Ectodermal cell (in vitro differentiated cells): ENCODE results near the gene AR.

Experiments
- H3K27ac ChIP-seq: 2 replicates; pipeline ENCODE4 v1.7.0; 2013; ENCODE audit warnings: mild to moderate bottlenecking, low read depth, low read length; ENCODE audit not compliant: insufficient read depth, poor library complexity, severe bottlenecking
- H3K27me3 ChIP-seq: 2 replicates; pipeline ENCODE4 v1.7.0; 2013; ENCODE audit warnings: mild to moderate bottlenecking, low read length; ENCODE audit not compliant: insufficient read depth, control insufficient read depth, poor library complexity, severe bottlenecking
- H3K36me3 ChIP-seq: one replicate; pipeline ENCODE4 v1.7.0; 2013; ENCODE audit warnings: low read length; ENCODE audit not compliant: control insufficient read depth, insufficient read depth
- H3K4me1 ChIP-seq: one replicate; pipeline ENCODE4 v1.7.0; 2013; ENCODE audit warnings: low read length; ENCODE audit not compliant: control insufficient read depth, insufficient read depth
- H3K4me3 ChIP-seq: 2 replicates; pipeline ENCODE4 v1.7.0; 2013; ENCODE audit warnings: low read depth, low read length, control low read depth; ENCODE audit not compliant: insufficient read depth
- H3K9me3 ChIP-seq: 2 replicates; pipeline ENCODE4 v1.7.0; 2013; ENCODE audit warnings: mild to moderate bottlenecking, low read length, moderate library complexity; ENCODE audit not compliant: control insufficient read depth
- WGBS, 2 experiments: methylation state at CpG; one replicate each; pipeline ENCODE4 v1.1.7; 2013; ENCODE audit warnings: missing lambda C conversion rate in 2 of 2; 5-methylcytosine and 5-hydroxymethylcytosine counted together

AR gene

DNA sequence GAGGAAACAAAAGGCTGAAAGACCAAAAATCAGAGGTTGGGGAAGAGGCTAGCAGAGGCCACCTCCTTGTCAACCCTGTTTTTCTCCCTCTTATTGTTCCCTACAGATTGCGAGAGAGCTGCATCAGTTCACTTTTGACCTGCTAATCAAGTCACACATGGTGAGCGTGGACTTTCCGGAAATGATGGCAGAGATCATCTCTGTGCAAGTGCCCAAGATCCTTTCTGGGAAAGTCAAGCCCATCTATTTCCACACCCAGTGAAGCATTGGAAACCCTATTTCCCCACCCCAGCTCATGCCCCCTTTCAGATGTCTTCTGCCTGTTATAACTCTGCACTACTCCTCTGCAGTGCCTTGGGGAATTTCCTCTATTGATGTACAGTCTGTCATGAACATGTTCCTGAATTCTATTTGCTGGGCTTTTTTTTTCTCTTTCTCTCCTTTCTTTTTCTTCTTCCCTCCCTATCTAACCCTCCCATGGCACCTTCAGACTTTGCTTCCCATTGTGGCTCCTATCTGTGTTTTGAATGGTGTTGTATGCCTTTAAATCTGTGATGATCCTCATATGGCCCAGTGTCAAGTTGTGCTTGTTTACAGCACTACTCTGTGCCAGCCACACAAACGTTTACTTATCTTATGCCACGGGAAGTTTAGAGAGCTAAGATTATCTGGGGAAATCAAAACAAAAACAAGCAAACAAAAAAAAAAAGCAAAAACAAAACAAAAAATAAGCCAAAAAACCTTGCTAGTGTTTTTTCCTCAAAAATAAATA, 179.9 kb downstream of the AR start:
- no peaks in the 10 kb centered on the region for H3K27me3 ChIP-seq
- H3K9me3 ChIP-seq = no peaks in the 10 kb centered on the region
- no peaks in the 10 kb centered on the region for H3K36me3 ChIP-seq
- no peak overlapping the region for H3K4me3 ChIP-seq
- WGBS, 2 experiments = 93 to 97% methylated on average over 3 to 5 of the region's 5 CpGs
- no peak overlapping the region for H3K27ac ChIP-seq
- H3K4me1 ChIP-seq = no peaks in the 10 kb centered on the region

DNA sequence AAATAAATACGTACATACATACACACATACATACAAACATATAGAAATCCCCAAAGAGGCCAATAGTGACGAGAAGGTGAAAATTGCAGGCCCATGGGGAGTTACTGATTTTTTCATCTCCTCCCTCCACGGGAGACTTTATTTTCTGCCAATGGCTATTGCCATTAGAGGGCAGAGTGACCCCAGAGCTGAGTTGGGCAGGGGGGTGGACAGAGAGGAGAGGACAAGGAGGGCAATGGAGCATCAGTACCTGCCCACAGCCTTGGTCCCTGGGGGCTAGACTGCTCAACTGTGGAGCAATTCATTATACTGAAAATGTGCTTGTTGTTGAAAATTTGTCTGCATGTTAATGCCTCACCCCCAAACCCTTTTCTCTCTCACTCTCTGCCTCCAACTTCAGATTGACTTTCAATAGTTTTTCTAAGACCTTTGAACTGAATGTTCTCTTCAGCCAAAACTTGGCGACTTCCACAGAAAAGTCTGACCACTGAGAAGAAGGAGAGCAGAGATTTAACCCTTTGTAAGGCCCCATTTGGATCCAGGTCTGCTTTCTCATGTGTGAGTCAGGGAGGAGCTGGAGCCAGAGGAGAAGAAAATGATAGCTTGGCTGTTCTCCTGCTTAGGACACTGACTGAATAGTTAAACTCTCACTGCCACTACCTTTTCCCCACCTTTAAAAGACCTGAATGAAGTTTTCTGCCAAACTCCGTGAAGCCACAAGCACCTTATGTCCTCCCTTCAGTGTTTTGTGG, 180.7 kb downstream of the AR start:
- H3K36me3 ChIP-seq = no peaks in the 10 kb centered on the region
- H3K27ac ChIP-seq = no peak overlapping the region
- H3K4me3 ChIP-seq = no peak overlapping the region
- H3K4me1 ChIP-seq = no peaks in the 10 kb centered on the region
- H3K9me3 ChIP-seq = no peaks in the 10 kb centered on the region
- no peaks in the 10 kb centered on the region for H3K27me3 ChIP-seq
- WGBS, 2 experiments = 86 to 93% methylated on average over 3 to 5 of the region's 5 CpGs

DNA sequence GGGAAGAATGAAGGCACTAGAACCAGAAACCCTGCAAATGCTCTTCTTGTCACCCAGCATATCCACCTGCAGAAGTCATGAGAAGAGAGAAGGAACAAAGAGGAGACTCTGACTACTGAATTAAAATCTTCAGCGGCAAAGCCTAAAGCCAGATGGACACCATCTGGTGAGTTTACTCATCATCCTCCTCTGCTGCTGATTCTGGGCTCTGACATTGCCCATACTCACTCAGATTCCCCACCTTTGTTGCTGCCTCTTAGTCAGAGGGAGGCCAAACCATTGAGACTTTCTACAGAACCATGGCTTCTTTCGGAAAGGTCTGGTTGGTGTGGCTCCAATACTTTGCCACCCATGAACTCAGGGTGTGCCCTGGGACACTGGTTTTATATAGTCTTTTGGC, 181.7 kb downstream of the AR start:
- 91% methylated on average over 2 of the region's 2 CpGs for WGBS, 2 experiments
- H3K36me3 ChIP-seq = no peaks in the 10 kb centered on the region
- H3K27ac ChIP-seq = no peak overlapping the region
- H3K27me3 ChIP-seq = no peaks in the 10 kb centered on the region
- no peaks in the 10 kb centered on the region for H3K4me1 ChIP-seq
- H3K9me3 ChIP-seq = no peaks in the 10 kb centered on the region
- no peak overlapping the region for H3K4me3 ChIP-seq

DNA sequence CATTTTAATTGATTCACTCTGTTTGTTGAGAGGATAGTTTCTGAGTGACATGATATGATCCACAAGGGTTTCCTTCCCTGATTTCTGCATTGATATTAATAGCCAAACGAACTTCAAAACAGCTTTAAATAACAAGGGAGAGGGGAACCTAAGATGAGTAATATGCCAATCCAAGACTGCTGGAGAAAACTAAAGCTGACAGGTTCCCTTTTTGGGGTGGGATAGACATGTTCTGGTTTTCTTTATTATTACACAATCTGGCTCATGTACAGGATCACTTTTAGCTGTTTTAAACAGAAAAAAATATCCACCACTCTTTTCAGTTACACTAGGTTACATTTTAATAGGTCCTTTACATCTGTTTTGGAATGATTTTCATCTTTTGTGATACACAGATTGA, 182.2 kb downstream of the AR start:
- Histone ChIP-seq H3K27ac (no peak overlapping the region), H3K27me3 (no peaks in the 10 kb centered on the region), H3K9me3 (no peaks in the 10 kb centered on the region), H3K4me3 (no peak overlapping the region), H3K4me1 (no peaks in the 10 kb centered on the region), H3K36me3 (no peaks in the 10 kb centered on the region)
- 86 to 100% methylated on average over 1 of the region's 1 CpG for WGBS, 2 experiments

DNA sequence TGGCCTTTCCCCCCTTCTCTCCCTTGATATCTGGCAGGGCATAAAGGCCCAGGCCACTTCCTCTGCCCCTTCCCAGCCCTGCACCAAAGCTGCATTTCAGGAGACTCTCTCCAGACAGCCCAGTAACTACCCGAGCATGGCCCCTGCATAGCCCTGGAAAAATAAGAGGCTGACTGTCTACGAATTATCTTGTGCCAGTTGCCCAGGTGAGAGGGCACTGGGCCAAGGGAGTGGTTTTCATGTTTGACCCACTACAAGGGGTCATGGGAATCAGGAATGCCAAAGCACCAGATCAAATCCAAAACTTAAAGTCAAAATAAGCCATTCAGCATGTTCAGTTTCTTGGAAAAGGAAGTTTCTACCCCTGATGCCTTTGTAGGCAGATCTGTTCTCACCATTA, 183.8 kb downstream of the AR start:
- Histone ChIP-seq H3K9me3 (no peaks in the 10 kb centered on the region), H3K27me3 (no peaks in the 10 kb centered on the region), H3K4me1 (no peaks in the 10 kb centered on the region), H3K36me3 (no peaks in the 10 kb centered on the region), H3K4me3 (no peak overlapping the region), H3K27ac (no peak overlapping the region)
- WGBS, 2 experiments = 94 to 96% methylated on average over 2 of the region's 2 CpGs

DNA sequence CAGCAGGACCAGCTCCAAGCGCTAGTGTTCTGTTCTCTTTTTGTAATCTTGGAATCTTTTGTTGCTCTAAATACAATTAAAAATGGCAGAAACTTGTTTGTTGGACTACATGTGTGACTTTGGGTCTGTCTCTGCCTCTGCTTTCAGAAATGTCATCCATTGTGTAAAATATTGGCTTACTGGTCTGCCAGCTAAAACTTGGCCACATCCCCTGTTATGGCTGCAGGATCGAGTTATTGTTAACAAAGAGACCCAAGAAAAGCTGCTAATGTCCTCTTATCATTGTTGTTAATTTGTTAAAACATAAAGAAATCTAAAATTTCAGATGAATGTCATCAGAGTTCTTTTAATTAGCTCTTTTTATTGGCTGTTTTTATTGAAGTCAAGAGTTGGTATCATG, 186.5 kb downstream of the AR start:
- no peaks in the 10 kb centered on the region for H3K9me3 ChIP-seq
- no peak overlapping the region for H3K4me3 ChIP-seq
- no peaks in the 10 kb centered on the region for H3K4me1 ChIP-seq
- 100% methylated on average over 1 to 2 of the region's 2 CpGs for WGBS, 2 experiments
- H3K27me3 ChIP-seq = no peaks in the 10 kb centered on the region
- H3K36me3 ChIP-seq = no peaks in the 10 kb centered on the region
- H3K27ac ChIP-seq = no peak overlapping the region

DNA sequence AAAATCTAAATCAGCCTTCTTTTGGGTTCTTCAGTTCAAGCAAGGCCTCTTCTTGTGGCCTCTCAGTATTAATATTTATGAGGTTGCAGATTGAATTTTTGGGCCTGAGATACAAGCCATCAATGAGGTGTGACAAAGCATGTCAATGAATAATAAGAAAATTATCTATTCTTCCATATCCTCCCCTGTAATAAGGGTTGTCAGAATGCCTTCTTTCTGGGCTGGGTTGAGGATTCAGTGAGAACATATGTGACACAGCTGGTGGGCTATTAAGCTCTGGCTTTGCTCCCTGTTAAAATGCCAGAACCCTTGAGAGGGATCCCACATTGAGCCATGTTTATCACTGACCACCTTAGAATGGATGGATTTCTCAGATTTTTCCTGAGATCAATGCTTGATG, 187.2 kb downstream of the AR start:
- Histone ChIP-seq H3K4me1 (no peaks in the 10 kb centered on the region), H3K36me3 (no peaks in the 10 kb centered on the region), H3K4me3 (no peak overlapping the region), H3K27ac (no peak overlapping the region), H3K27me3 (no peaks in the 10 kb centered on the region), H3K9me3 (no peaks in the 10 kb centered on the region)

DNA sequence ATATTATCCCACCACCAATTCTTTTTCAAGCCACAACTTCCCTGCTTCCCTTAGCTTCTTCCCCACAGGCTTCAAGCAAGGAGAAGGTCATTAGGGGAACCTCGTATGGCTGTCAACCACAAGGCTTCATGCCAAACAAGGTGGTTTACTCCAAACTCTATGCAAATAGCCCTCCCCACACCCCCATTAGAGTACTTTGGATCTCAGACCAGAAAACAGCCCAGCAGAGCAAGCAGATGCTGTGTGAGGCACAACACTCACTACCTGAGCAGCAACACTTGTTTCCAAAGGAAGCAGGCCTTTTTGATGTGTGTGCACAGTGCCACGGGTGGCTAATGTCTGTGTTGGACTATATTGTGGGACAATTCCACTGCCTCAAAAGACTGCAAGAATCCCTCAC, 189.0 kb downstream of the AR start:
- no peaks in the 10 kb centered on the region for H3K4me1 ChIP-seq
- H3K27me3 ChIP-seq = no peaks in the 10 kb centered on the region
- no peaks in the 10 kb centered on the region for H3K36me3 ChIP-seq
- H3K27ac ChIP-seq = no peak overlapping the region
- H3K9me3 ChIP-seq = no peaks in the 10 kb centered on the region
- H3K4me3 ChIP-seq = no peak overlapping the region
- 98 to 100% methylated on average over 2 of the region's 2 CpGs for WGBS, 2 experiments

DNA sequence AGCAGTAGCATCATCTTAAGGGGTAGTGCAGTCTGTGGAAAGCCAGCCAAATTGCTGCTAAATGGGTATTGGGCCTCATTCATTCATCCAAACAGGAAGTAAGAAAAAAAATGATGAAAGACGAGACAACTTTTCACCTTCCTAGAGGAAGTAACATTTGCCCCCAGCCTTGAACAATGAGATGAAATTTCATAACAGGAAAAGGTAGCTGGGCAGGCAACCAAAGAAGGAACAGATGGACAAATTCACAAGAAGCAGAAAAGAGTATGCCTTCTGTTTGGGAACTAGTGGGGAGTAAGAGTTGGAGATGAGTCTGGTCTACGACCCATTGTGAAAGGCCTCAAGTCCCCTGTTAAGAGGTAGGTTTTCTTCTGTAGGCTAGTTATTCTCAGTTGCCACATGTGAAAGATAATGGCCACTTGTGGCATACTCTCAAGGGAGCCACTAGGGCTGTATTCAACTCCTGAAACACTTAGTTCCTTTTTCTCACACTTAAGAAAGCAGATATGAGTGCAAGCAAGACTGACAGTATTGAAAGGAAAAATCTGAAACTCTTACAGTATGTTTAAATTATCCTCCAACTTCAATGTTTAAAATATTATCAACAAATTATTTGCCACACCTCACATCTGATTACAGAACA, 190.4 kb downstream of the AR start:
- 88 to 89% methylated on average over 2 of the region's 2 CpGs for WGBS, 2 experiments
- H3K36me3 ChIP-seq = no peaks in the 10 kb centered on the region
- H3K4me1 ChIP-seq = no peaks in the 10 kb centered on the region
- H3K27me3 ChIP-seq = no peaks in the 10 kb centered on the region
- H3K4me3 ChIP-seq = no peak overlapping the region
- no peak overlapping the region for H3K27ac ChIP-seq
- H3K9me3 ChIP-seq = no peaks in the 10 kb centered on the region

DNA sequence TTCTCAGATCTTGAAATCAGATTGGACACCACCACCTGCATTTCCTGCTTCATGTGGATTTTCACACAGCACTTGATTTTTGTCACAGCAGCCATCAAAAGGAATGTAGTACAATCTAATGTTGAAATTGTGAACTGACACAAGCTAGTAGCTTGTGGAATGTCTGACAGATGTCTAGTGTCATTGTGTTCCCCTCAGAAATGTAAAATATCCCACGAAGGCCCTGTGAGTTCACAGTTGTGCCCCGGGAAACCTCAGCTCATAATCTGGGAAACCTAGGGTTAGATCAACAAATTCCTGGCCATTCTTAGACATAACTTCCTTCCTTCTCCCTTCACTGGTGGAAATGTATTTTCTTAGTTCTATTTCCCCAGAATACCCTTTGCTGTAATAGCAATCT, 205.7 kb downstream of the AR start:
- Histone ChIP-seq H3K9me3 (no peaks in the 10 kb centered on the region), H3K36me3 (no peaks in the 10 kb centered on the region), H3K27ac (no peak overlapping the region), H3K4me1 (no peaks in the 10 kb centered on the region), H3K27me3 (no peaks in the 10 kb centered on the region), H3K4me3 (no peak overlapping the region)
- WGBS, 2 experiments = 75 to 88% methylated on average over 2 of the region's 2 CpGs
